ENCODE results near the gene DOCK3. TPM values are rescaled to one million over a fixed set of nuclear protein-coding genes. Genes with fewer than 3 reads are reported as not detected.

The DOCK3 gene
- total RNA-seq, 4 donors from 2014 or later, result 4.0 to 6.3 (median 5.8) TPM

GRCh38 chr3:51374456-51374855, 699.7 kb downstream of the DOCK3 start:
- no peak for TF ChIP-seq POLR2A (IDR thresholded peaks at IDR 0.05)
- TF ChIP-seq CTCF (IDR thresholded peaks at IDR 0.05), result no peak
- TF ChIP-seq EP300 (IDR thresholded peaks at IDR 0.05), result no peak
- no peak overlapping the region for H3K4me3 ChIP-seq
- no peak overlapping the region for H3K27ac ChIP-seq
- WGBS, 2 donors, result 91 to 97% methylated on average over 11 of the region's 11 CpGs
- no peaks in the 10 kb centered on the region for H3K4me1 ChIP-seq
- no peaks in the 10 kb centered on the region for H3K27me3 ChIP-seq
- no peaks in the 10 kb centered on the region for H3K9me3 ChIP-seq
- H3K36me3 ChIP-seq, result no peaks in the 10 kb centered on the region
- DNase-seq (ENCODE audit: low spot score in 2 of 2), result no peak

- no peak for DNase-seq (ENCODE audit: low spot score in 2 of 2)
- Histone ChIP-seq H3K9me3 (no peaks in the 10 kb centered on the region), H3K4me1 (no peaks in the 10 kb centered on the region), H3K4me3 (no peak overlapping the region), H3K36me3 (no peaks in the 10 kb centered on the region), H3K27ac (no peak overlapping the region), H3K27me3 (no peaks in the 10 kb centered on the region)
- no peak for TF ChIP-seq EP300 (IDR thresholded peaks at IDR 0.05)
- TF ChIP-seq POLR2A (IDR thresholded peaks at IDR 0.05), result no peak
- no peak for TF ChIP-seq CTCF (IDR thresholded peaks at IDR 0.05)
These were observed 700.4 kb downstream of the DOCK3 start for GRCh38 chr3:51375136-51375535.

- Histone ChIP-seq H3K4me3 (no peak overlapping the region), H3K27me3 (no peaks in the 10 kb centered on the region), H3K9me3 (no peaks in the 10 kb centered on the region), H3K27ac (no peak overlapping the region), H3K4me1 (no peaks in the 10 kb centered on the region), H3K36me3 (no peaks in the 10 kb centered on the region)
- no peak for DNase-seq (ENCODE audit: low spot score in 2 of 2)
- TF ChIP-seq EP300 (IDR thresholded peaks at IDR 0.05), result no peak
- TF ChIP-seq POLR2A (IDR thresholded peaks at IDR 0.05), result no peak
- TF ChIP-seq CTCF (IDR thresholded peaks at IDR 0.05), result no peak
- WGBS, 2 donors, result 76 to 83% methylated on average over 8 of the region's 8 CpGs
These were observed 700.8 kb downstream of the DOCK3 start for GRCh38 chr3:51375571-51375970.

- DNase-seq (ENCODE audit: low spot score in 2 of 2), result no peak
- Histone ChIP-seq H3K27ac (no peak overlapping the region), H3K36me3 (no peaks in the 10 kb centered on the region), H3K9me3 (no peaks in the 10 kb centered on the region), H3K4me1 (peaks cover 0 to 2% (median 0%) of the 10 kb centered on the region in 4 donors), H3K4me3 (no peak overlapping the region), H3K27me3 (no peaks in the 10 kb centered on the region)
- TF ChIP-seq POLR2A (IDR thresholded peaks at IDR 0.05) (no peak), CTCF (IDR thresholded peaks at IDR 0.05) (no peak), EP300 (IDR thresholded peaks at IDR 0.05) (no peak)
- 68 to 88% methylated on average over 5 of the region's 5 CpGs for WGBS, 2 donors
These were observed 703.3 kb downstream of the DOCK3 start for GRCh38 chr3:51378065-51378464.

- Histone ChIP-seq H3K36me3 (no peaks in the 10 kb centered on the region), H3K4me3 (no peak overlapping the region), H3K4me1 (peaks cover 0 to 8% (median under 1%) of the 10 kb centered on the region in 4 donors), H3K27ac (no peak overlapping the region), H3K9me3 (no peaks in the 10 kb centered on the region), H3K27me3 (no peaks in the 10 kb centered on the region)
- TF ChIP-seq POLR2A (IDR thresholded peaks at IDR 0.05), result no peak
- no peak for TF ChIP-seq EP300 (IDR thresholded peaks at IDR 0.05)
- no peak for TF ChIP-seq CTCF (IDR thresholded peaks at IDR 0.05)
- no peak for DNase-seq (ENCODE audit: low spot score in 2 of 2)
- 65 to 80% methylated on average over 2 of the region's 2 CpGs for WGBS, 2 donors
These were observed 704.0 kb downstream of the DOCK3 start for GRCh38 chr3:51378726-51379125.
